KMS-11 (cell line): ENCODE results near the gene RNF214.

Experiments used
- H2AFZ ChIP-seq: fragments of 200-600 bp; sonication (generic); 2 replicates; pipeline ENCODE4 v1.6.1; 2016; ENCODE audit warnings: antibody characterized with exemption, mixed run types, low read depth
- H3K27ac ChIP-seq: fragments of 200-600 bp; sonication (generic); 2 replicates; pipeline ENCODE4 v1.6.1; 2016; ENCODE audit warnings: mild to moderate bottlenecking, mixed run types
- H3K27me3 ChIP-seq: fragments of 200-600 bp; sonication (generic); 2 replicates; pipeline ENCODE4 v1.6.1; 2017; ENCODE audit warnings: mild to moderate bottlenecking, low read depth, mixed run types, moderate library complexity; ENCODE audit not compliant: insufficient read depth
- H3K36me3 ChIP-seq: fragments of 200-600 bp; sonication (generic); 2 replicates; pipeline ENCODE4 v1.6.1; 2017; ENCODE audit warnings: mild to moderate bottlenecking, mixed run types; ENCODE audit not compliant: insufficient read depth
- H3K4me1 ChIP-seq: fragments of 200-600 bp; sonication (generic); 2 replicates; pipeline ENCODE4 v1.6.1; 2016; ENCODE audit warnings: mild to moderate bottlenecking, low read depth, mixed run types; ENCODE audit not compliant: poor library complexity, severe bottlenecking
- H3K4me2 ChIP-seq: fragments of 200-600 bp; sonication (generic); 2 replicates; pipeline ENCODE4 v1.7.0; 2016; ENCODE audit warnings: mild to moderate bottlenecking, mixed run types
- H3K4me3 ChIP-seq: fragments of 200-600 bp; sonication (generic); IDR thresholded peaks from 2 replicates; pipeline ENCODE4 v1.6.1; 2017; ENCODE audit warnings: low read depth, low read length, mixed read lengths; ENCODE audit not compliant: insufficient read depth
- H3K79me2 ChIP-seq: fragments of 200-600 bp; sonication (generic); 2 replicates; pipeline ENCODE4 v1.6.1; 2016; ENCODE audit warnings: low read depth, mixed run types; ENCODE audit not compliant: insufficient read depth
- H3K9ac ChIP-seq: fragments of 200-600 bp; sonication (generic); 2 replicates; pipeline ENCODE4 v1.6.1; 2016; ENCODE audit warnings: mild to moderate bottlenecking, mixed run types
- H4K20me1 ChIP-seq: fragments of 200-600 bp; sonication (generic); 2 replicates; pipeline ENCODE4 v1.6.1; 2016; ENCODE audit warnings: mild to moderate bottlenecking, mixed run types; ENCODE audit not compliant: insufficient read depth
- TF ChIP-seq, protein P1 (sequence below): fragments of 200-600 bp; sonication (generic); conservative IDR thresholded peaks from 2 replicates; pipeline ENCODE4 v1.6.1; 2017; ENCODE audit warnings: low read depth, mild to moderate bottlenecking, antibody characterized with exemption, low read length, moderate library complexity, mixed read lengths

The RNF214 gene

DNA sequence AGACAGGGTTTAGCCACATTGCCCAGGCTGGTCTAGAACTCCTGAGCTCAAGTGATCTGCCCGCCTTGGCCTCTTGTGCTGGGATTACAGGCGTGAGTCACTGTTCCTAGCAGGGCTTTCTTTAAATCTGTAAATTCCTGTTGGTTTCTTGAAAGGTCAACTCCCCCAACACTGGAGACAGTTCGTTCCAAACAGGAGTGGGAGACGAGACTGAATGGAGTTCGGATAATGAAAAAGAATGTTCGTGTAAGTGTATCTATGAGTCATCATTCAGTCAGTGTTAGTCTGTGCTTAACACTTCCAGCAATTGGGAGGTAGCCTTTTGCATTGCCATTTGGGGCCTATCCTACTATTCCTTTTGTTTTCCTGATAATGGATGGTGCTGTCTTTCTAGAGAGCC lies 48.7 kb downstream of the RNF214 start:
- Histone ChIP-seq H3K9ac (no peak overlapping the region), H4K20me1 (no peaks in the 10 kb centered on the region), H3K79me2 (no peaks in the 10 kb centered on the region), H3K4me3 (no peak overlapping the region), H3K27ac (no peak overlapping the region), H3K36me3 (no peaks in the 10 kb centered on the region), H3K4me2 (no peak overlapping the region), H2AFZ (no peak overlapping the region), H3K4me1 (no peaks in the 10 kb centered on the region), H3K27me3 (no peaks in the 10 kb centered on the region)
- TF ChIP-seq, protein P1, sequence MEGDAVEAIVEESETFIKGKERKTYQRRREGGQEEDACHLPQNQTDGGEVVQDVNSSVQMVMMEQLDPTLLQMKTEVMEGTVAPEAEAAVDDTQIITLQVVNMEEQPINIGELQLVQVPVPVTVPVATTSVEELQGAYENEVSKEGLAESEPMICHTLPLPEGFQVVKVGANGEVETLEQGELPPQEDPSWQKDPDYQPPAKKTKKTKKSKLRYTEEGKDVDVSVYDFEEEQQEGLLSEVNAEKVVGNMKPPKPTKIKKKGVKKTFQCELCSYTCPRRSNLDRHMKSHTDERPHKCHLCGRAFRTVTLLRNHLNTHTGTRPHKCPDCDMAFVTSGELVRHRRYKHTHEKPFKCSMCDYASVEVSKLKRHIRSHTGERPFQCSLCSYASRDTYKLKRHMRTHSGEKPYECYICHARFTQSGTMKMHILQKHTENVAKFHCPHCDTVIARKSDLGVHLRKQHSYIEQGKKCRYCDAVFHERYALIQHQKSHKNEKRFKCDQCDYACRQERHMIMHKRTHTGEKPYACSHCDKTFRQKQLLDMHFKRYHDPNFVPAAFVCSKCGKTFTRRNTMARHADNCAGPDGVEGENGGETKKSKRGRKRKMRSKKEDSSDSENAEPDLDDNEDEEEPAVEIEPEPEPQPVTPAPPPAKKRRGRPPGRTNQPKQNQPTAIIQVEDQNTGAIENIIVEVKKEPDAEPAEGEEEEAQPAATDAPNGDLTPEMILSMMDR, result no peak

DNA sequence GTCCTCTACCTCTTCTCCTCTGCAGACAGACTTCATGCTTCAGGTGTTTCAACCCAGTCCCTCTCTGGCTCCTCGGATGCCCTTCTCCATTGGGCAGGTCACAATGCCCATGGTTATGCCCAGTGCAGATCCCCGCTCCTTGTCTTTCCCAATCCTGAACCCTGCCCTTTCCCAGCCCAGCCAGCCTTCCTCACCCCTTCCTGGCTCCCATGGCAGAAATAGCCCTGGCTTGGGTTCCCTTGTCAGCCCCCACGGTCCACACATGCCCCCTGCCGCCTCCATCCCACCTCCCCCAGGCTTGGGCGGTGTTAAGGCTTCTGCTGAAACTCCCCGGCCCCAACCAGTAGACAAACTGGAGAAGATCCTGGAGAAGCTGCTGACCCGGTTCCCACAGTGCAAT lies 49.4 kb downstream of the RNF214 start:
- Histone ChIP-seq H3K4me2 (no peak overlapping the region), H3K27me3 (no peaks in the 10 kb centered on the region), H2AFZ (no peak overlapping the region), H3K4me1 (no peaks in the 10 kb centered on the region), H3K27ac (no peak overlapping the region), H3K4me3 (no peak overlapping the region), H3K9ac (no peak overlapping the region), H4K20me1 (no peaks in the 10 kb centered on the region), H3K36me3 (no peaks in the 10 kb centered on the region), H3K79me2 (no peaks in the 10 kb centered on the region)
- TF ChIP-seq, protein P1, result no peak

DNA sequence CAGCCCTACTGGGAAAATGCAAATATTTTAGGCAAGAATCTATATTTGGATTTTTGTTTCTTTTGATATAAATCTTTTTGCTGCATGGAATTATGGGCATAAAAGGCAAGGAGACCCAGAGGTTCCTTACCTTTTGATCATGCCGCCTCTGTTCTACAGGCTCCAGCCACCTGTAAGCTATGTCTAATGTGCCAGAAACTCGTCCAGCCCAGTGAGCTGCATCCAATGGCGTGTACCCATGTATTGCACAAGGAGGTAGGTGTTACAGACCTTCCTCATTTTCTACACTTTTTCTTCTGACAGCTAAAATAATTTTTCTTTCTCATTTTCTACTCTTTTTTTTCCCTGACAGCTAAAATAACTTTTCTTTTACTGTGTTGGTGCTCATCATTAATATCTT lies 50.5 kb downstream of the RNF214 start:
- no peak overlapping the region for H3K9ac ChIP-seq
- no peaks in the 10 kb centered on the region for H3K27me3 ChIP-seq
- H3K4me1 ChIP-seq, result no peaks in the 10 kb centered on the region
- H3K36me3 ChIP-seq, result no peaks in the 10 kb centered on the region
- H3K79me2 ChIP-seq, result no peaks in the 10 kb centered on the region
- no peak overlapping the region for H2AFZ ChIP-seq
- no peak overlapping the region for H3K27ac ChIP-seq
- TF ChIP-seq, protein P1, result no peak
- H4K20me1 ChIP-seq, result no peaks in the 10 kb centered on the region
- no peak overlapping the region for H3K4me2 ChIP-seq
- no peak overlapping the region for H3K4me3 ChIP-seq

- no peak overlapping the region for H2AFZ ChIP-seq
- H3K79me2 ChIP-seq, result no peaks in the 10 kb centered on the region
- H3K4me3 ChIP-seq, result no peak overlapping the region
- H3K36me3 ChIP-seq, result no peaks in the 10 kb centered on the region
- no peaks in the 10 kb centered on the region for H3K4me1 ChIP-seq
- H3K9ac ChIP-seq, result no peak overlapping the region
- H3K4me2 ChIP-seq, result no peak overlapping the region
- TF ChIP-seq, protein P1, result no peak
- H3K27ac ChIP-seq, result no peak overlapping the region
- no peaks in the 10 kb centered on the region for H4K20me1 ChIP-seq
- no peaks in the 10 kb centered on the region for H3K27me3 ChIP-seq
Observed at GRCh38 chr11:117284053-117284452, 51.6 kb downstream of the RNF214 start.

GRCh38 chr11:117286588-117286987 lies 54.1 kb downstream of the RNF214 start:
- no peak overlapping the region for H2AFZ ChIP-seq
- no peak overlapping the region for H3K27ac ChIP-seq
- no peaks in the 10 kb centered on the region for H3K36me3 ChIP-seq
- no peaks in the 10 kb centered on the region for H3K27me3 ChIP-seq
- H3K4me3 ChIP-seq, result no peak overlapping the region
- H3K9ac ChIP-seq, result no peak overlapping the region
- H3K4me1 ChIP-seq, result no peaks in the 10 kb centered on the region
- no peaks in the 10 kb centered on the region for H3K79me2 ChIP-seq
- H4K20me1 ChIP-seq, result no peaks in the 10 kb centered on the region
- H3K4me2 ChIP-seq, result no peak overlapping the region
- TF ChIP-seq, protein P1, result no peak
